Neural crest cell (in vitro differentiated cells): ENCODE measurements around the gene EME2. TPM values are rescaled to one million over a fixed set of nuclear protein-coding genes. Genes with fewer than 3 reads are reported as not detected.
"Not testable (repeated sequence)": the region's sequence is repeated elsewhere in the genome, so short reads cannot be mapped to it uniquely, and the experiment has no call there.

Experiments used
- DNase-seq: peaks from one replicate; pipeline ENCODE4 v3.0.0; 2021; ENCODE audit warnings: low read depth, mixed read lengths, low spot score
- H3K27ac Mint-ChIP-seq: one replicate; pipeline ENCODE4 v1.8.0; 2021; ENCODE audit warnings: mild to moderate bottlenecking, mixed read lengths; ENCODE audit not compliant: unreplicated experiment
- H3K27me3 Mint-ChIP-seq: 2 replicates; pipeline ENCODE4 v1.8.0; 2021; ENCODE audit warnings: low read depth, mild to moderate bottlenecking, mixed read lengths
- H3K36me3 Mint-ChIP-seq: 2 replicates; pipeline ENCODE4 v1.8.0; 2021; ENCODE audit warnings: low read depth, mild to moderate bottlenecking, mixed read lengths
- H3K4me1 Mint-ChIP-seq: 2 replicates; pipeline ENCODE4 v1.8.0; 2021; ENCODE audit warnings: mixed read lengths
- H3K4me3 Mint-ChIP-seq: one replicate; pipeline ENCODE4 v1.8.0; 2021; ENCODE audit warnings: mild to moderate bottlenecking, mixed read lengths
- H3K9me3 Mint-ChIP-seq: 2 replicates; pipeline ENCODE4 v1.8.0; 2021; ENCODE audit warnings: mixed read lengths
- CTCF ChIP-seq: fragments of 200-600 bp; sonication (generic); conservative IDR thresholded peaks from 2 replicates; pipeline ENCODE4 v1.5.0; 2021; ENCODE audit warnings: antibody characterized with exemption, mild to moderate bottlenecking
- total RNA-seq: library from RNA; stranded (reverse); gene quantifications from 2 replicates; pipeline ENCODE4 v1.2.1, GENCODE V29; 2021

EME2 gene
- total RNA-seq, 1 donor from 2014 or later, result 36.5 TPM

GRCh38 chr16:1732071-1732470, 40.5 kb upstream of the EME2 start:
- Mint-ChIP-seq H3K9me3 (no peaks in the 10 kb centered on the region), H3K27me3 (no peaks in the 10 kb centered on the region), H3K36me3 (peaks cover 2% of the 10 kb centered on the region), H3K27ac (no peak overlapping the region), H3K4me1 (no peaks in the 10 kb centered on the region), H3K4me3 (no peak overlapping the region)
- no peak for TF ChIP-seq CTCF
- no peak for DNase-seq

- not testable (repeated sequence) for H3K4me3 Mint-ChIP-seq, H3K4me1 Mint-ChIP-seq, H3K36me3 Mint-ChIP-seq, H3K9me3 Mint-ChIP-seq, H3K27ac Mint-ChIP-seq, DNase-seq, H3K27me3 Mint-ChIP-seq
Observed at GRCh38 chr16:1732551-1732987, 40.0 kb upstream of the EME2 start.

GRCh38 chr16:1734123-1734522, 38.5 kb upstream of the EME2 start:
- no peak for DNase-seq
- Mint-ChIP-seq H3K4me3 (no peak overlapping the region), H3K9me3 (no peaks in the 10 kb centered on the region), H3K36me3 (no peaks in the 10 kb centered on the region), H3K27ac (no peak overlapping the region), H3K27me3 (no peaks in the 10 kb centered on the region), H3K4me1 (no peaks in the 10 kb centered on the region)
- TF ChIP-seq CTCF, result no peak

- TF ChIP-seq CTCF, result no peak
- Mint-ChIP-seq H3K4me1 (no peaks in the 10 kb centered on the region), H3K36me3 (no peaks in the 10 kb centered on the region), H3K27me3 (no peaks in the 10 kb centered on the region), H3K9me3 (no peaks in the 10 kb centered on the region), H3K4me3 (no peak overlapping the region), H3K27ac (no peak overlapping the region)
- no peak for DNase-seq
Observed at GRCh38 chr16:1734816-1735215, 37.8 kb upstream of the EME2 start.

GRCh38 chr16:1740234-1740633, 32.4 kb upstream of the EME2 start:
- H3K9me3 Mint-ChIP-seq, result no peaks in the 10 kb centered on the region
- no peaks in the 10 kb centered on the region for H3K27me3 Mint-ChIP-seq
- H3K36me3 Mint-ChIP-seq, result no peaks in the 10 kb centered on the region
- no peak overlapping the region for H3K27ac Mint-ChIP-seq
- TF ChIP-seq CTCF, result no peak
- no peak overlapping the region for H3K4me3 Mint-ChIP-seq
- DNase-seq, result no peak
- no peaks in the 10 kb centered on the region for H3K4me1 Mint-ChIP-seq

GRCh38 chr16:1740781-1741490, 31.7 kb upstream of the EME2 start:
- no peak for TF ChIP-seq CTCF
- no peaks in the 10 kb centered on the region for H3K9me3 Mint-ChIP-seq
- no peak overlapping the region for H3K4me3 Mint-ChIP-seq
- no peaks in the 10 kb centered on the region for H3K27me3 Mint-ChIP-seq
- peak overlapping the region; percentile 43 for H3K27ac Mint-ChIP-seq
- DNase-seq, result no peak
- H3K4me1 Mint-ChIP-seq, result no peaks in the 10 kb centered on the region
- no peaks in the 10 kb centered on the region for H3K36me3 Mint-ChIP-seq
